Measurements from ENCODE around the gene SCFD2.
"Not testable (repeated sequence)": the region's sequence is repeated elsewhere in the genome, so short reads cannot be mapped to it uniquely, and the experiment has no call there.

SCFD2 gene

GRCh38 chr4:53346920-53347852, 18.7 kb downstream of the SCFD2 start:
- H3K27me3 ChIP-seq (replicated peaks; ENCODE audit: control insufficient read depth, insufficient read depth, low read length, poor library complexity, severe bottlenecking), result no peaks in the 10 kb centered on the region
- no peaks in the 10 kb centered on the region for H3K9me3 ChIP-seq (ENCODE audit: control insufficient read depth, low read length)
- peaks cover 10% of the 10 kb centered on the region for H3K36me3 ChIP-seq (ENCODE audit: control insufficient read depth, insufficient read depth, low read length)
- H3K4me3 ChIP-seq (ENCODE audit: insufficient read depth, low read depth, low read length, poor library complexity, severe bottlenecking), result no peak overlapping the region
- H3K4me1 ChIP-seq (ENCODE audit: control insufficient read depth, insufficient read depth, low read length, poor library complexity, severe bottlenecking), result no peaks in the 10 kb centered on the region
- no peak for DNase-seq
- H3K27ac ChIP-seq (ENCODE audit: insufficient read depth, low read length, poor library complexity, severe bottlenecking), result no peak overlapping the region

GRCh38 chr4:53346392-53346791, 19.5 kb downstream of the SCFD2 start:
- not testable (repeated sequence) for H3K9me3 ChIP-seq (ENCODE audit: control insufficient read depth, low read length); H3K4me1 ChIP-seq (ENCODE audit: control insufficient read depth, insufficient read depth, low read length, poor library complexity, severe bottlenecking); H3K27me3 ChIP-seq (replicated peaks; ENCODE audit: control insufficient read depth, insufficient read depth, low read length, poor library complexity, severe bottlenecking); H3K4me3 ChIP-seq (ENCODE audit: insufficient read depth, low read depth, low read length, poor library complexity, severe bottlenecking); DNase-seq; H3K27ac ChIP-seq (ENCODE audit: insufficient read depth, low read length, poor library complexity, severe bottlenecking); H3K36me3 ChIP-seq (ENCODE audit: control insufficient read depth, insufficient read depth, low read length)

GRCh38 chr4:53340145-53340544, 25.7 kb downstream of the SCFD2 start:
- H3K27me3 ChIP-seq (replicated peaks; ENCODE audit: control insufficient read depth, insufficient read depth, low read length, poor library complexity, severe bottlenecking); H3K9me3 ChIP-seq (ENCODE audit: control insufficient read depth, low read length); H3K4me3 ChIP-seq (ENCODE audit: insufficient read depth, low read depth, low read length, poor library complexity, severe bottlenecking); H3K36me3 ChIP-seq (ENCODE audit: control insufficient read depth, insufficient read depth, low read length); H3K4me1 ChIP-seq (ENCODE audit: control insufficient read depth, insufficient read depth, low read length, poor library complexity, severe bottlenecking); H3K27ac ChIP-seq (ENCODE audit: insufficient read depth, low read length, poor library complexity, severe bottlenecking); DNase-seq: not testable (repeated sequence)

- not testable (repeated sequence) for H3K4me3 ChIP-seq (ENCODE audit: insufficient read depth, low read depth, low read length, poor library complexity, severe bottlenecking); H3K4me1 ChIP-seq (ENCODE audit: control insufficient read depth, insufficient read depth, low read length, poor library complexity, severe bottlenecking); H3K27ac ChIP-seq (ENCODE audit: insufficient read depth, low read length, poor library complexity, severe bottlenecking); DNase-seq; H3K27me3 ChIP-seq (replicated peaks; ENCODE audit: control insufficient read depth, insufficient read depth, low read length, poor library complexity, severe bottlenecking); H3K36me3 ChIP-seq (ENCODE audit: control insufficient read depth, insufficient read depth, low read length); H3K9me3 ChIP-seq (ENCODE audit: control insufficient read depth, low read length)
Measured at GRCh38 chr4:53334916-53335315, 30.9 kb downstream of the SCFD2 start.

GRCh38 chr4:53326535-53326934, 39.3 kb downstream of the SCFD2 start:
- no peak overlapping the region for H3K4me3 ChIP-seq (ENCODE audit: insufficient read depth, low read depth, low read length, poor library complexity, severe bottlenecking)
- no peaks in the 10 kb centered on the region for H3K4me1 ChIP-seq (ENCODE audit: control insufficient read depth, insufficient read depth, low read length, poor library complexity, severe bottlenecking)
- H3K27me3 ChIP-seq (replicated peaks; ENCODE audit: control insufficient read depth, insufficient read depth, low read length, poor library complexity, severe bottlenecking), result no peaks in the 10 kb centered on the region
- no peaks in the 10 kb centered on the region for H3K36me3 ChIP-seq (ENCODE audit: control insufficient read depth, insufficient read depth, low read length)
- no peak for DNase-seq
- H3K9me3 ChIP-seq (ENCODE audit: control insufficient read depth, low read length), result no peaks in the 10 kb centered on the region
- H3K27ac ChIP-seq (ENCODE audit: insufficient read depth, low read length, poor library complexity, severe bottlenecking), result no peak overlapping the region

DNA sequence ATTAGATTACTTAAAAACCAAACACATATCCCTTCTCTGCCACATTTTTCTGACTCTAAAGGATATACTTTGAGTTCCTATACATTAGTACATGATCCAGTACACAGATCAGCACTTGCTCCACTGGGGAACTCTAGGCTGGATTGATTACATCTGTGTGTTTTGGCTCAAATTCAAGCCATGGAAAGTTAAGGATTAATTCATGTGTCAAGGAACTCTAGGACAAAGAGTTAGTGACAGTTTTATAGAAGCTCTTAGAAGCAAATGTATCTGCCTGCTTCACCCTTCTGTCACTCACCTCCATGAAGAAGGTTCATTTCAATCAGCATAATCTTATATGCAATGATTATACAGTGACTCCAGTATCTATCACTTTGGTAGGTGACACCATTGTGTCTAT, 43.2 kb downstream of the SCFD2 start:
- no peak for DNase-seq
- Histone ChIP-seq H3K27ac (ENCODE audit: insufficient read depth, low read length, poor library complexity, severe bottlenecking) (no peak overlapping the region), H3K27me3 (replicated peaks; ENCODE audit: control insufficient read depth, insufficient read depth, low read length, poor library complexity, severe bottlenecking) (no peaks in the 10 kb centered on the region)

DNA sequence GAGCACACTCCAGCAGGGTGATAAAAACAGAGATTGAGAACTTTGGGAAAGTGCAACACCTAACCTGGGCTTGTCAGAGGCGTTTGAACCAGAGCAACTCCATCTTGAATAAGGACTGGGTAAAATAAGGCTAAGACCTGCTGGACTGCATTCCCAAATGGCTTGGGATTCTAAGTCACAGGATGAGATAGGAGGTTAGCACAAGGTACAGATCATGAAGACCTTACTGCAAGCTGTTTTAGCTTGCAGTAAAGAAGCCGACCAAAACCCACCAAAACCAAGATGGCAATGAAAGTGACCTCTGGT, 43.9 kb downstream of the SCFD2 start:
- Histone ChIP-seq H3K27ac (ENCODE audit: insufficient read depth, low read length, poor library complexity, severe bottlenecking) (no peak overlapping the region), H3K27me3 (replicated peaks; ENCODE audit: control insufficient read depth, insufficient read depth, low read length, poor library complexity, severe bottlenecking) (no peaks in the 10 kb centered on the region), H3K4me1 (ENCODE audit: control insufficient read depth, insufficient read depth, low read length, poor library complexity, severe bottlenecking) (no peaks in the 10 kb centered on the region), H3K36me3 (ENCODE audit: control insufficient read depth, insufficient read depth, low read length) (no peaks in the 10 kb centered on the region), H3K9me3 (ENCODE audit: control insufficient read depth, low read length) (no peaks in the 10 kb centered on the region), H3K4me3 (ENCODE audit: insufficient read depth, low read depth, low read length, poor library complexity, severe bottlenecking) (no peak overlapping the region)
- no peak for DNase-seq

More for the DNA sequence above, 43.2 kb downstream of the SCFD2 start:
- Histone ChIP-seq H3K9me3 (ENCODE audit: control insufficient read depth, low read length) (no peaks in the 10 kb centered on the region), H3K36me3 (ENCODE audit: control insufficient read depth, insufficient read depth, low read length) (no peaks in the 10 kb centered on the region), H3K4me1 (ENCODE audit: control insufficient read depth, insufficient read depth, low read length, poor library complexity, severe bottlenecking) (no peaks in the 10 kb centered on the region), H3K4me3 (ENCODE audit: insufficient read depth, low read depth, low read length, poor library complexity, severe bottlenecking) (no peak overlapping the region)

DNA sequence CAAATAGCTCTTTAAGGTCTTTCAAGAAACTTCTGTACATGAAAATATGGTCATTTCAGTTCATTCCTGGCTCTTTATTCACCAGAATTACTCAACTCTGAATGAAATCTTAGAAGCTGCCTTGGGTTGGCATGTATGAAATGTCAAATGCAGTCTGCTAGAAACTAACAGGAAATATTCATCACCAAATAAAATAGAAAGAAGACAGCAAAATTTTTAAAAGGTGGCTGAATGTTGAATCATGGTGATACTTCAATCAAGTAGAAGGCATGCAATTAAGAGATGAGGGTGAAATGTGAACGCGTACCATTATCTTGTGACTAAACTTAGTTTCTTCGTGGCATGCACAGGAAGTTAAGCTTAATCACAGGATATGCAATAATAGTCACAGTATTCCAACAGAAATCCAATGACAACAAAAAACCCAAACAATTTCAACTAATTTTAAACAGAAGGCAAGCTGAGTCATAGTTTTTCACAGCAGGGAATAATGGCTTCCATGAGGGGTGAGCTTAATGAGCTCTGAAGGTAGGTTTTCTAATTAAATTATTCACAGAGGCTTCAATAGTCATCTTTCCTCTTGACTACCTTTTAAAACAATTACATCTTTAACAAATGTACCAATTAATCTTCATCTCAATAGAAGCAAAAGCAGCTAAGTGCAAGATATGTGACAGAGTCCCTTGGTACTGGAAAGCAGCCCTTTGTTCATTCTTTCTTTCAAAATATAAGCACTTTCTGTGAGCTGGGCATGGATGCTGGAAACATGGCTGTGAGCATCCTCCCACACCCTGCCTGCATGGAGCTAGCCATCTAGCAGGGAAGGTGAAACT, 44.5 kb downstream of the SCFD2 start:
- Histone ChIP-seq H3K36me3 (ENCODE audit: control insufficient read depth, insufficient read depth, low read length) (no peaks in the 10 kb centered on the region), H3K4me3 (ENCODE audit: insufficient read depth, low read depth, low read length, poor library complexity, severe bottlenecking) (no peak overlapping the region), H3K4me1 (ENCODE audit: control insufficient read depth, insufficient read depth, low read length, poor library complexity, severe bottlenecking) (no peaks in the 10 kb centered on the region), H3K27ac (ENCODE audit: insufficient read depth, low read length, poor library complexity, severe bottlenecking) (no peak overlapping the region), H3K27me3 (replicated peaks; ENCODE audit: control insufficient read depth, insufficient read depth, low read length, poor library complexity, severe bottlenecking) (no peaks in the 10 kb centered on the region), H3K9me3 (ENCODE audit: control insufficient read depth, low read length) (no peaks in the 10 kb centered on the region)
- no peak for DNase-seq

GRCh38 chr4:53315300-53315699, 50.6 kb downstream of the SCFD2 start:
- Histone ChIP-seq H3K27ac (ENCODE audit: insufficient read depth, low read length, poor library complexity, severe bottlenecking) (no peak overlapping the region), H3K4me1 (ENCODE audit: control insufficient read depth, insufficient read depth, low read length, poor library complexity, severe bottlenecking) (no peaks in the 10 kb centered on the region), H3K9me3 (ENCODE audit: control insufficient read depth, low read length) (no peaks in the 10 kb centered on the region), H3K36me3 (ENCODE audit: control insufficient read depth, insufficient read depth, low read length) (peaks cover 7% of the 10 kb centered on the region), H3K4me3 (ENCODE audit: insufficient read depth, low read depth, low read length, poor library complexity, severe bottlenecking) (no peak overlapping the region), H3K27me3 (replicated peaks; ENCODE audit: control insufficient read depth, insufficient read depth, low read length, poor library complexity, severe bottlenecking) (no peaks in the 10 kb centered on the region)
- DNase-seq, result no peak

GRCh38 chr4:53314252-53314651, 51.6 kb downstream of the SCFD2 start:
- DNase-seq, result no peak
- Histone ChIP-seq H3K36me3 (ENCODE audit: control insufficient read depth, insufficient read depth, low read length) (peaks cover 7% of the 10 kb centered on the region), H3K9me3 (ENCODE audit: control insufficient read depth, low read length) (no peaks in the 10 kb centered on the region), H3K27ac (ENCODE audit: insufficient read depth, low read length, poor library complexity, severe bottlenecking) (no peak overlapping the region), H3K4me3 (ENCODE audit: insufficient read depth, low read depth, low read length, poor library complexity, severe bottlenecking) (no peak overlapping the region), H3K27me3 (replicated peaks; ENCODE audit: control insufficient read depth, insufficient read depth, low read length, poor library complexity, severe bottlenecking) (no peaks in the 10 kb centered on the region), H3K4me1 (ENCODE audit: control insufficient read depth, insufficient read depth, low read length, poor library complexity, severe bottlenecking) (no peaks in the 10 kb centered on the region)
